ENCODE data around the gene MCC. TPM values are rescaled to one million over a fixed set of nuclear protein-coding genes. Genes with fewer than 3 reads are reported as not detected.

MCC gene
- total RNA-seq, 4 donors from 2014 or later: 1.2 to 133 (median 8.5) TPM

DNA sequence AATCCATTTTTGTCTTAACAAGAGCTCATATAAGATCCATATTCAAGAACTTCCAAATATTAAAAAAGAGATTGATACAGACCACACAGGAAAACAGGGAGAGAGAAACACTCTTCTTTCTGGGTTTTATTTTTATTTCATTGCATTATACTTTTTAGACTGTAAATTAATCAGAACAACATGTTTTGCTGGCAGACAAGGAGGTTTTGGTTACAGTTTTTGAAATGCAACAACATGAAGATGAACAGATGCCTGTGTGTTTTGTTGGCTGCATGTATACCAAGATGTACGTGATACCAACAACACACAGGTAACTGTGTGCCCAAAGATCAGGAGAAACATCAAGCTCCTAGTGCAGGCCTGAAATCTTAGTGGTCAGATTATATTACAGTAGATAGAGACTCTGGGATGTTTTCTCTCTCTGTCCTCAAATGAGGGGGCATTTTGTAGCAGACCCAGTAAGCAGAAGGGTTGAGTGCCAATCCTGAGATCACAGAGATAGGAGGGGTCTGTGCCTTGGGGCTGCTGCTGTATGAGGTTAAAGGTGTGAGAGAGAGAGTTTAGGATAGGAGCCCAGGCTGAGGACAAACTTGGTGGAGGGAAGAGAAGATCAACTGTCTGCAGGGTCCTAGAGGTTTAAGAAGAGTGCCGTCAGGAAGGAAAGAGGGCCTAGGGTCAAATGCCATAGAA lies 359.5 kb downstream of the MCC start:
- H3K27ac ChIP-seq: no peak overlapping the region
- DNase-seq: no peak
- H3K9me3 ChIP-seq: no peaks in the 10 kb centered on the region
- no peaks in the 10 kb centered on the region for H3K36me3 ChIP-seq
- TF ChIP-seq, protein P1, sequence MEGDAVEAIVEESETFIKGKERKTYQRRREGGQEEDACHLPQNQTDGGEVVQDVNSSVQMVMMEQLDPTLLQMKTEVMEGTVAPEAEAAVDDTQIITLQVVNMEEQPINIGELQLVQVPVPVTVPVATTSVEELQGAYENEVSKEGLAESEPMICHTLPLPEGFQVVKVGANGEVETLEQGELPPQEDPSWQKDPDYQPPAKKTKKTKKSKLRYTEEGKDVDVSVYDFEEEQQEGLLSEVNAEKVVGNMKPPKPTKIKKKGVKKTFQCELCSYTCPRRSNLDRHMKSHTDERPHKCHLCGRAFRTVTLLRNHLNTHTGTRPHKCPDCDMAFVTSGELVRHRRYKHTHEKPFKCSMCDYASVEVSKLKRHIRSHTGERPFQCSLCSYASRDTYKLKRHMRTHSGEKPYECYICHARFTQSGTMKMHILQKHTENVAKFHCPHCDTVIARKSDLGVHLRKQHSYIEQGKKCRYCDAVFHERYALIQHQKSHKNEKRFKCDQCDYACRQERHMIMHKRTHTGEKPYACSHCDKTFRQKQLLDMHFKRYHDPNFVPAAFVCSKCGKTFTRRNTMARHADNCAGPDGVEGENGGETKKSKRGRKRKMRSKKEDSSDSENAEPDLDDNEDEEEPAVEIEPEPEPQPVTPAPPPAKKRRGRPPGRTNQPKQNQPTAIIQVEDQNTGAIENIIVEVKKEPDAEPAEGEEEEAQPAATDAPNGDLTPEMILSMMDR (IDR thresholded peaks at IDR 0.05): no peak
- no peak for TF ChIP-seq POLR2A (IDR thresholded peaks at IDR 0.05)
- H3K4me1 ChIP-seq: no peaks in the 10 kb centered on the region
- no peaks in the 10 kb centered on the region for H3K27me3 ChIP-seq
- no peak overlapping the region for H3K4me3 ChIP-seq

DNA sequence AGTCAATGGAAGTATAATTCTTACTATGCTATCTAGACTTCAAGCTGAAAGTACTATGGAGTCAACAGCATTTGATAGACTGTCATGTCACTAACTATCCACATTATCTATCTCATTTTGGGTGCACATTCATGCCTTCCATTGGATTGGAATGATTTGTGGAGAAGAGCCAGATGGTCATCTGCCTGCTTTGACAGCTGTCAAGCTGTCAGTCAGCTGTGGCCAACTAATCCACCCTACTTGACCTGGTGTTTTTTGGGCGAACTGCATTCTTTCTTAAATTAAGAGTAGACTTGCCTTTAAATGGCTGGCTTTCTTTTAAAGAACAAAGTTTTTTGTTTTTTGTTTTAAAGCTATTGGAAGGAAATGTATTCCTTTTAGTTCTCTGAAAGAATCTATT lies 360.2 kb downstream of the MCC start:
- H3K27ac ChIP-seq: no peak overlapping the region
- H3K27me3 ChIP-seq: no peaks in the 10 kb centered on the region
- no peaks in the 10 kb centered on the region for H3K4me1 ChIP-seq
- no peaks in the 10 kb centered on the region for H3K9me3 ChIP-seq
- no peaks in the 10 kb centered on the region for H3K36me3 ChIP-seq
- H3K4me3 ChIP-seq: no peak overlapping the region
- no peak for TF ChIP-seq POLR2A (IDR thresholded peaks at IDR 0.05)
- TF ChIP-seq, protein P1 (IDR thresholded peaks at IDR 0.05): no peak
- DNase-seq: no peak

DNA sequence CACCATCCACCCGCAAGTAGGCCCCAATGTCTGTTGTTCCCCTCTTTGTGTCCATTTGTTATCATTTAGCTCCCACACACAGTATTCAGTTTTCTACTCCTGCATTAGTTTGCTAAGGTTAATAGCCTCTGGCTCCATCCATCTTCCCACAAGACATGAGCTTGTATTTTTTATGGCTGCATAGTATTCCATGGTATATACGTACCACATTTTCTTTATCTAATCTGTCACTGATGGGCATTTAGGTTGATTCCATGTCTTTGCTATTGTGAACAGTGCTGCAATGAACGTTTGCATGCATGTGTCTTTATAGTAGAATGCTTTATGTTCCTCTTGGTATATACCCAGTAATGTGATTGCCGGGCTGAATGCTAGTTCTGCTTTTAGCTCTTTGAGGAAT lies 361.2 kb downstream of the MCC start:
- H3K9me3 ChIP-seq: no peaks in the 10 kb centered on the region
- no peak overlapping the region for H3K4me3 ChIP-seq
- H3K36me3 ChIP-seq: no peaks in the 10 kb centered on the region
- H3K4me1 ChIP-seq: no peaks in the 10 kb centered on the region
- H3K27ac ChIP-seq: no peak overlapping the region
- DNase-seq: no peak
- H3K27me3 ChIP-seq: no peaks in the 10 kb centered on the region
- TF ChIP-seq, protein P1 (IDR thresholded peaks at IDR 0.05): no peak
- no peak for TF ChIP-seq POLR2A (IDR thresholded peaks at IDR 0.05)

DNA sequence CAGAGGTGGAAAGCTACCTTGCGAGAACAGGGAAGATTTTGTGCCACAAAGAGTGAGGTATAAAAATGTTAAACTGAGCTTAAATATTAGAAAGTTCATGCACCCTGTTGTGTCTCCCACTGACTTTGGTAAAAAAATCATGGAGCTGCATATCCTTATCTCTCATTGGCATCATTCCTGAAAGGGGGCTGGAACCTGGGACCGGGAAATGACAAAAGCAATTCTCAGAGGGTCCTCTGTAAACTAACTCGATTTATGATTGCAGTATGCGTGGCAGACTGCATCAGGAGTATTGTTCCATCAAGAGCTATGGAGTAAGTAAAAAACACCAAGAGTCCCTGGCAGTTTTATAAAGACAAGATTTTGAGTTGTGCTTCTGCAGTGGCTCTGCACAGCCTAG lies 362.9 kb downstream of the MCC start:
- no peak for DNase-seq
- TF ChIP-seq, protein P1 (IDR thresholded peaks at IDR 0.05): no peak
- TF ChIP-seq POLR2A (IDR thresholded peaks at IDR 0.05): no peak
- no peaks in the 10 kb centered on the region for H3K36me3 ChIP-seq
- no peaks in the 10 kb centered on the region for H3K9me3 ChIP-seq
- no peak overlapping the region for H3K27ac ChIP-seq
- no peak overlapping the region for H3K4me3 ChIP-seq
- H3K27me3 ChIP-seq: no peaks in the 10 kb centered on the region
- no peaks in the 10 kb centered on the region for H3K4me1 ChIP-seq

DNA sequence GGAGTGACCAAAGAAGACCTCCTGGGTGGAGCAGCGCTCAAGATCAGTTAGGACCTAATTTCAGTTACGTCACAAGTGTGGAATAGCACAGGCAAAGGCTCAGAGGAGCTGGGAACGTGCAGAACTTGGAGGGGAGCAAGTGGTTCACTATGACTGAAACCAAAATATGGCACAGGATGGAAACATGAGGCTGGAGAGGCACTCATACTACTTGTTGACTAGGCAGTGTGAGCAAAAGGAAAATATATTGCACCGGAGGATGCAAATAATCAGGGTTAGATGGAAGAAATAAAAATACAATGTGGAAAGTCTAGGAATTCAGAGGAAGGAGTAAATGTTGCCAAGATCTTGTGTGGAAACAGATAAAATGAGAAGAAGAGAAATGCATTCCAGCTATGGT lies 363.3 kb downstream of the MCC start:
- H3K4me3 ChIP-seq: no peak overlapping the region
- H3K36me3 ChIP-seq: no peaks in the 10 kb centered on the region
- no peaks in the 10 kb centered on the region for H3K27me3 ChIP-seq
- TF ChIP-seq POLR2A (IDR thresholded peaks at IDR 0.05): no peak
- TF ChIP-seq, protein P1 (IDR thresholded peaks at IDR 0.05): no peak
- DNase-seq: no peak
- H3K27ac ChIP-seq: no peak overlapping the region
- no peaks in the 10 kb centered on the region for H3K4me1 ChIP-seq
- no peaks in the 10 kb centered on the region for H3K9me3 ChIP-seq

DNA sequence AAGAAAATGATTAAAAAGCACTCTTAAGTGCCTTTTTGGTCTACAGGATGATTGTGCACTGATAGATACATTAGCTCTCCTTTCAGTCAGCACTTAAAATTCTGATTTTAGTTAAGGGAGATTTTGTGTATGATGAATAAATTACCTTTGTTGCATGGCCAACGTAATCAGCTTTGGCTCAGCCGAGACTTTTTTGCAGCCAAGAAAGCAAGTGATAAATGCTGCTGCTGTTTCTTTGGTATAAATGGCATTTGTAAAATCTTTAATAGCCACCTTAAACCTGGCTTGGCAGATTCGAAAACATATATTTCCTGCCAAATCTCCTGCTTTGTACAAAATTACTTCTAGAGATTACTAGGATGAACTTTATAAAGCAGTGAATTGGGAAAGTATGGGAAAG lies 364.0 kb downstream of the MCC start:
- Histone ChIP-seq H3K27me3 (no peaks in the 10 kb centered on the region), H3K4me1 (no peaks in the 10 kb centered on the region), H3K27ac (no peak overlapping the region), H3K4me3 (no peak overlapping the region), H3K36me3 (no peaks in the 10 kb centered on the region), H3K9me3 (no peaks in the 10 kb centered on the region)
- TF ChIP-seq, protein P1 (IDR thresholded peaks at IDR 0.05): no peak
- no peak for TF ChIP-seq POLR2A (IDR thresholded peaks at IDR 0.05)
- no peak for DNase-seq
